ENCODE results near the gene WNT7B. TPM values are rescaled to one million over a fixed set of nuclear protein-coding genes. Genes with fewer than 3 reads are reported as not detected.

The WNT7B gene
- total and polyA plus RNA-seq, 3 donors from 2014 or later = 0.65 to 1.9 (median 1.3) TPM

- no peaks in the 10 kb centered on the region for H3K27me3 ChIP-seq
- H3K9me3 ChIP-seq = no peaks in the 10 kb centered on the region
- DNase-seq = no peak
- no peaks in the 10 kb centered on the region for H3K36me3 ChIP-seq (ENCODE audit: low read depth, missing control alignments)
- TF ChIP-seq POLR2A (IDR thresholded peaks at IDR 0.05) (no peak), CTCF (IDR thresholded peaks at IDR 0.05) (no peak)
- no peak overlapping the region for H3K27ac ChIP-seq
- intact Hi-C loops (cut with DNase I; ENCODE audit: low total_unique reads) = no loop called here
- H3K4me3 ChIP-seq = no peak overlapping the region
- 92 to 97% methylated on average over 11 to 14 of the region's 14 CpGs for WGBS, 2 donors
- peaks cover 10% of the 10 kb centered on the region for H3K4me1 ChIP-seq
Observed at GRCh38 chr22:46023558-46023981, 46.6 kb upstream of the WNT7B start.

GRCh38 chr22:46022881-46023512 is 46.0 kb upstream of the WNT7B start:
- no peaks in the 10 kb centered on the region for H3K36me3 ChIP-seq (ENCODE audit: low read depth, missing control alignments)
- no peak overlapping the region for H3K27ac ChIP-seq
- no peak overlapping the region for H3K4me3 ChIP-seq
- no peak for DNase-seq
- intact Hi-C loops (cut with DNase I; ENCODE audit: low total_unique reads) = no loop called here
- peaks cover 10% of the 10 kb centered on the region for H3K4me1 ChIP-seq
- TF ChIP-seq POLR2A (IDR thresholded peaks at IDR 0.05) = no peak
- TF ChIP-seq CTCF (IDR thresholded peaks at IDR 0.05) = no peak
- WGBS, 2 donors = 85 to 89% methylated on average over 10 of the region's 10 CpGs
- no peaks in the 10 kb centered on the region for H3K27me3 ChIP-seq
- no peaks in the 10 kb centered on the region for H3K9me3 ChIP-seq

- no peak overlapping the region for H3K27ac ChIP-seq
- 88 to 89% methylated on average over 3 of the region's 3 CpGs for WGBS, 2 donors
- no peak for TF ChIP-seq POLR2A (IDR thresholded peaks at IDR 0.05)
- no peak for TF ChIP-seq CTCF (IDR thresholded peaks at IDR 0.05)
- no peaks in the 10 kb centered on the region for H3K27me3 ChIP-seq
- peaks cover 2% of the 10 kb centered on the region for H3K4me1 ChIP-seq
- no peaks in the 10 kb centered on the region for H3K9me3 ChIP-seq
- DNase-seq = no peak
- intact Hi-C loops (cut with DNase I; ENCODE audit: low total_unique reads) = no loop called here
- no peaks in the 10 kb centered on the region for H3K36me3 ChIP-seq (ENCODE audit: low read depth, missing control alignments)
- no peak overlapping the region for H3K4me3 ChIP-seq
Observed at GRCh38 chr22:46021577-46021976, 44.6 kb upstream of the WNT7B start.

GRCh38 chr22:46019351-46019750 is 42.4 kb upstream of the WNT7B start:
- intact Hi-C loops (cut with DNase I; ENCODE audit: low total_unique reads) = no loop called here
- no peaks in the 10 kb centered on the region for H3K36me3 ChIP-seq (ENCODE audit: low read depth, missing control alignments)
- WGBS, 2 donors = 73 to 74% methylated on average over 6 of the region's 6 CpGs
- H3K27ac ChIP-seq = no peak overlapping the region
- H3K4me3 ChIP-seq = no peak overlapping the region
- peaks cover 3% of the 10 kb centered on the region for H3K4me1 ChIP-seq
- H3K27me3 ChIP-seq = no peaks in the 10 kb centered on the region
- no peaks in the 10 kb centered on the region for H3K9me3 ChIP-seq
- TF ChIP-seq POLR2A (IDR thresholded peaks at IDR 0.05) (no peak), CTCF (IDR thresholded peaks at IDR 0.05) (no peak)
- DNase-seq = no peak

- Histone ChIP-seq H3K4me1 (peaks cover 8% of the 10 kb centered on the region), H3K9me3 (no peaks in the 10 kb centered on the region), H3K4me3 (no peak overlapping the region), H3K27me3 (no peaks in the 10 kb centered on the region), H3K27ac (no peak overlapping the region), H3K36me3 (ENCODE audit: low read depth, missing control alignments) (no peaks in the 10 kb centered on the region)
- intact Hi-C loops (cut with DNase I; ENCODE audit: low total_unique reads) = no loop called here
- no peak for TF ChIP-seq CTCF (IDR thresholded peaks at IDR 0.05)
- no peak for TF ChIP-seq POLR2A (IDR thresholded peaks at IDR 0.05)
- no peak for DNase-seq
Observed at GRCh38 chr22:46018859-46019258, 41.9 kb upstream of the WNT7B start.

Data from testis (tissue), 3 donors.